ENCODE data around the gene TAAR8.

TAAR8 gene

DNA sequence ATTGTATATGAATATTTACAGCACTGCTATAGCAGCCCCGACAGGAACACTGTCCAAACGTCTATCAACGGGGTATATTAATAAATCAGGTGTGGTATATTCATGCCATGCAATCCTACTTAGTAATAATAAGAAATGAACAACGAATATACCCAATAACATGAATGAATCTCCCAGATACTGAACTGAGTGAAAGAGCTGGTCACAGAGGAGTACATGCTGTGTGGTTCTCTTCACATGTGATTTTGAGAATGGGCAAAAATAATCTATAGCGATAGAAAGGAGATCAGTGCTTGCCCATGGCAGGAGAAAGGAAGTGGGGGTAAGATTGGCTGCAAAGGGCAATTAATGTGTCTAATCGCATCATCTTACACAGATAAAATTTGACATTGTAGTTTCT is 13.9 kb downstream of the TAAR8 start:
- Histone ChIP-seq H3K27me3 (ENCODE audit: control insufficient read depth, insufficient read depth, low read length) (no peaks in the 10 kb centered on the region), H3K4me2 (ENCODE audit: low read length) (no peak overlapping the region), H3K4me1 (no peaks in the 10 kb centered on the region), H2AFZ (no peak overlapping the region), H3K4me3 (ENCODE audit: low read depth, low read length) (no peak overlapping the region), H3K79me2 (no peaks in the 10 kb centered on the region), H3K9me3 (ENCODE audit: control insufficient read depth, low read length) (no peaks in the 10 kb centered on the region), H3K27ac (no peak overlapping the region), H3K9ac (no peak overlapping the region), H3K36me3 (ENCODE audit: control insufficient read depth, insufficient read depth, low read length) (no peaks in the 10 kb centered on the region)
- no peak for TF ChIP-seq CTCF (IDR thresholded peaks at IDR 0.05)

DNA sequence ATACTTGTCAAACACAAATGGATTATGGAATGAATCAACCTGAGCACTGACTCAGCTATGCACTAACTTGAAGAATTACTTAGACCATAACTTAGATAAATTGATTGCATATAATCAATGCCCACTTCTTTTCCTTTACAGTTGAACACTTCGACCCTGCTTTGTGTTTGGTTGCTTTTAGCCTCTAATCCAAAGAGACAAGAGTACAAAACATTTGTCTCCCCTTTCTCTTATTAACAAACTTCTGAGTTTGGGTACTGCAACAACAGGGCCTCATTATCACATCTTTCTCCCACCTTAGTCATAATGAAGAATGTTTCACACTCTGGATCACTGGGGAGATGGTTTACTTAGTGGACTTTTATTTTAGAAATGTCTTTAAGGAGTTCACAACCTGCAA is 15.1 kb downstream of the TAAR8 start:
- Histone ChIP-seq H2AFZ (no peak overlapping the region), H3K4me2 (ENCODE audit: low read length) (no peak overlapping the region), H3K9ac (no peak overlapping the region), H3K27ac (no peak overlapping the region), H3K79me2 (no peaks in the 10 kb centered on the region), H3K4me1 (no peaks in the 10 kb centered on the region), H3K36me3 (ENCODE audit: control insufficient read depth, insufficient read depth, low read length) (no peaks in the 10 kb centered on the region), H3K27me3 (ENCODE audit: control insufficient read depth, insufficient read depth, low read length) (no peaks in the 10 kb centered on the region), H3K9me3 (ENCODE audit: control insufficient read depth, low read length) (no peaks in the 10 kb centered on the region), H3K4me3 (ENCODE audit: low read depth, low read length) (no peak overlapping the region)
- TF ChIP-seq CTCF (IDR thresholded peaks at IDR 0.05) = no peak

- Histone ChIP-seq H3K9me3 (ENCODE audit: control insufficient read depth, low read length) (no peaks in the 10 kb centered on the region), H3K4me3 (ENCODE audit: low read depth, low read length) (no peak overlapping the region), H3K36me3 (ENCODE audit: control insufficient read depth, insufficient read depth, low read length) (no peaks in the 10 kb centered on the region), H3K9ac (no peak overlapping the region), H3K79me2 (no peaks in the 10 kb centered on the region), H3K27ac (no peak overlapping the region), H3K27me3 (ENCODE audit: control insufficient read depth, insufficient read depth, low read length) (no peaks in the 10 kb centered on the region), H2AFZ (no peak overlapping the region), H3K4me2 (ENCODE audit: low read length) (no peak overlapping the region), H3K4me1 (no peaks in the 10 kb centered on the region)
- TF ChIP-seq CTCF (IDR thresholded peaks at IDR 0.05) = no peak
These were observed 16.1 kb downstream of the TAAR8 start for GRCh38 chr6:132568611-132569010.

DNA sequence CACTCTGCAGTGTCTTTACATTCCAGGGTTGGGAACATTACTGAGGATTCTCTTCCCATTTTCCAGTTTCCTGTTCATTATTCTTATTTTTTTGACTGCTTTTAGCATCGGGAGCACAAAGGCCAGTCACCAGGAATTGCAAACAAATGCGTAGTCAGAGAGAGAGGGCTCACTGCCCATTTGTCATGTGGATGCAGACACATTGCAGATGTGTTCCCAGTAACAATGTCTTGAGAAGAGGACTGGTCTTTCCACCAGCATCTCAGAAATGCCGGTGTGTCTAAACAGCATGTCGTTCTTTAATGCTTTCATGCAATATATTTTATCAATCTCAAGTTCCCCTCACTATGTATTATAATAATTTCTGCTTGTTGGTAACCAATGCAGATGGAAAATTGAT is 16.7 kb downstream of the TAAR8 start:
- Histone ChIP-seq H3K4me1 (no peaks in the 10 kb centered on the region), H3K9me3 (ENCODE audit: control insufficient read depth, low read length) (no peaks in the 10 kb centered on the region), H3K4me3 (ENCODE audit: low read depth, low read length) (no peak overlapping the region), H3K27ac (no peak overlapping the region), H2AFZ (no peak overlapping the region), H3K27me3 (ENCODE audit: control insufficient read depth, insufficient read depth, low read length) (no peaks in the 10 kb centered on the region), H3K4me2 (ENCODE audit: low read length) (no peak overlapping the region), H3K36me3 (ENCODE audit: control insufficient read depth, insufficient read depth, low read length) (no peaks in the 10 kb centered on the region), H3K79me2 (no peaks in the 10 kb centered on the region), H3K9ac (no peak overlapping the region)
- no peak for TF ChIP-seq CTCF (IDR thresholded peaks at IDR 0.05)

GRCh38 chr6:132570221-132570777 is 17.8 kb downstream of the TAAR8 start, which contains the start of gene TAAR6:
TAAR6 (plus strand) TSS chr6:132570322; CDS start chr6:132570322, 0 bp downstream.
- H3K36me3 ChIP-seq (ENCODE audit: control insufficient read depth, insufficient read depth, low read length) = no peaks in the 10 kb centered on the region
- H3K4me1 ChIP-seq = no peaks in the 10 kb centered on the region
- no peaks in the 10 kb centered on the region for H3K9me3 ChIP-seq (ENCODE audit: control insufficient read depth, low read length)
- no peak within 1 kb of the TSS for H3K4me3 ChIP-seq (ENCODE audit: low read depth, low read length)
- H3K4me2 ChIP-seq (ENCODE audit: low read length) = no peak within 1 kb of the TSS
- H3K27me3 ChIP-seq (ENCODE audit: control insufficient read depth, insufficient read depth, low read length) = no peaks in the 10 kb centered on the region
- no peak within 1 kb of the TSS for H3K9ac ChIP-seq
- no peak within 1 kb of the TSS for H2AFZ ChIP-seq
- no peak within 1 kb of the TSS for H3K27ac ChIP-seq
- H3K79me2 ChIP-seq = no peaks in the 10 kb centered on the region
- no peak for TF ChIP-seq CTCF (IDR thresholded peaks at IDR 0.05)

All from parathyroid adenoma (tissue), 2 donors.